Activated CD8-positive, alpha-beta memory T cell treated with anti-CD3 and anti-CD28 coated beads, Interleukin-2, amount 50 U/mL, for 4 hours (primary cell): Measurements from ENCODE around the gene CD81.
"Not testable (repeated sequence)": the region's sequence is repeated elsewhere in the genome, so short reads cannot be mapped to it uniquely, and the experiment has no call there.

Experiments used
- DNase-seq: peaks from one replicate; pipeline ENCODE4 v3.0.0-alpha.2; 2020

The CD81 gene

DNA sequence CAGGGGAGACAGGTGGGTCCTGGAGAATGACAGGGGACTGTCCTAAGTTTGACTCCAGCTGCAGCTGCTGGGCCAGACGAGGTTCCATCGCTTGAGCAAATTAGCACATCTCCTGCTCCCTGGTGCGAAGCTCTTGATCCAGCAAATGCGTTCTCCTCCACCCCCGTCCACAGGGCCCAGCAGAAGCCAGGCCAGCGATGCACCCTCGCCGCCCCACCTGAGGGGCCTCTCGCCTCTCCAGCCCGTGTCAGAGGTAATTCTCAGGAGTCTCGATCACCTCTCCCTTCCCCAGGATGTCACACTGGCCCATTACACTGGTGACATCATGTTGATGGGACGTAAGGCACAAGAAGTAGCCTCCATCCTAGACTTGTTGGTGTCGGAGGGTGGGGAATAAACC is 19.5 kb upstream of the CD81 start:
- not testable (repeated sequence) for DNase-seq

DNA sequence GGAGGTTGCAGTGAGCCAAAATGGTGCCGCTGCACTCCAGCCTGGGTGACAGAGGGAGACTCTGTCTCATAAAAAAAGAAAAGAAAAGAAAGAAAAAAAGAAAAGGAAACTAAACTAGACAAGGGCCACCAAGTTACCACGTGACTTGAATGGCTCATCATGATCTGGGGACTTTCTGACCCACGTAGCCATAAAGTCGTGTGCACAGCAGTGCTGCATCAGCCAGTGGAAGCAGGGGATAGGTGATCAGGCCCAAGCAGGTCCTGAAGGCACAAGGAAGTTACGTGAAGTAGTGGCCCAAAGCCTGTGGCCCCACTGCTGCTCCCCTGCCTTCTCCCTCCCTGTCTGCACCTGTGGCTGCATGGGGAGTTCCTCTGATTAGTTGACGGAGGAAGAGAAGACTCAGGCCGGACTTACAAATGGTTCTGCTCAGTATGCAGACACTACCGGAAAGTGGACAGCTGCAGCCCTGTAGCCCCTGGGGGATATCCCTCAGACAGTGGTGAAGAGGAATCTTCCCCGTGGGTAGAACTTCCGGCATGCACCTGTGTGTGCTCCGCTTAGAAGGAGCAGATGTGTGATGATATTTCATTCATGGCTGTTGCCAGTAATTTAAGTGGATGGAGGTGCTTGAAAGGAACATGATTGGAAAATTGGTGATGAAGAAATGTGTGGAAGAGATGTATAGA is 18.2 kb upstream of the CD81 start:
- no peak for DNase-seq

DNA sequence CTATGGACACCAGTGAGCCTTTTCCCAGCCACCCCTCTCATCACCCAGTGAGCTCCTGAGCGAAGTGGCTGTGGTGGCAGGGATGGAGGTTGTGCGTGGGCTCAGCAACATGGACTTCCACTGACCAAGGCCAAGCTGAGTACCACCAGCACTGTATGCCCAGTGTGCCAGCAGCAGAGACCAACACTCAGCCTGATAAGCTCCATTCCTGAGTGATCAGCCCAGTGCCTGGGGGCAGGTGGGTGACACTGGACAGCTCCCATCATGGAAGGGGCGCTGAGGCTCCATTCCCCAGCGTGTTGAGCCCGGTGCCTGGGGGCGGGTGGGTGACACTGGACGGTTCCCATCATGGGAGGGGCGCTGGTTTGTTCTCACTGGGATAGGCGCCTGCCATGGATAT is 17.6 kb upstream of the CD81 start:
- DNase-seq, result no peak

DNA sequence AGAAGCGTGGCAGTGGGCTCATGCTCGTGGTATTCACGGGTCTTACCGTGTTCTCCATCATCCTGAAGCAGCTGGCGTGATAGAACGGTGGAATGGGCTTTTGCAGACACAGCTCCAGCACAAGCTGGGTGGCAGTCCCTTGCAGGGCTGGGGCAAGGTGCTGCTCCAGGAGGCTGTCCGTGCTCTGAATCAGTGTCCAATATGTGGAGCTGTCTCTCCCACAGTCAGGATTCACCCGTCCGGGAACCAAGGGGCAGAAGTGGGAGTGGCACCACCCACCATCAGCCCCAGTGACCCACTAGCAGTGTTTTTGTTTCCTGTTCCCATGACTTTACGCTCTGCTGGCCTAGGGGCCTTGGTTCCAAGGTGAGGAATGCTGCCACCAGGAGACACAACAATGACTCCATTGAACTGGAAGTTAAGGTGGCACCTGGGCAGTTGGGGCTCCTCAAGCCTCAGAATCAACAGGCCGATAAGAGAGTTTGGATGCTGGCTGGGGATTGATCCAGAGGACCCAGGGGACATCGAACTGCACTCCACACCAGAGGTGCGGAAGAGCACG is 16.9 kb upstream of the CD81 start:
- DNase-seq, result no peak

DNA sequence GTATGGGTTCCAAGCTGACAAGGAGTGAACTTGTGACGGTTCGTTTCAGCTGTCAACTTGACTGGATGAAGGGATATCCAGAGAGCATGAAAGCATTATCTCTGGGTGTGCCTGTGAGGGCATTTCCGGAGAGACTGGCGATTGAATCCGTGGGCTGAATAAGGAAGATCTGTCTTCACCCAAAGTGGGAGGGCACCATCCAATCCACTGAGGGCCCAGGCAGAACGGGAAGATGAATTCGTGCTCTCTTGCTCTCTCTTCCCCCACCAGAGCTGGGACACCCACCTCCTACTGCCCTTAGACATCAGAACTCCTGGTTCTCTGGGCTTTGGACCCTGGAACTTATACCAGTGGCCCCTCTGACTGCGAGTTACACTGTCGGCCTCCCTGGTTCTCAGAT is 15.5 kb upstream of the CD81 start:
- no peak for DNase-seq

DNA sequence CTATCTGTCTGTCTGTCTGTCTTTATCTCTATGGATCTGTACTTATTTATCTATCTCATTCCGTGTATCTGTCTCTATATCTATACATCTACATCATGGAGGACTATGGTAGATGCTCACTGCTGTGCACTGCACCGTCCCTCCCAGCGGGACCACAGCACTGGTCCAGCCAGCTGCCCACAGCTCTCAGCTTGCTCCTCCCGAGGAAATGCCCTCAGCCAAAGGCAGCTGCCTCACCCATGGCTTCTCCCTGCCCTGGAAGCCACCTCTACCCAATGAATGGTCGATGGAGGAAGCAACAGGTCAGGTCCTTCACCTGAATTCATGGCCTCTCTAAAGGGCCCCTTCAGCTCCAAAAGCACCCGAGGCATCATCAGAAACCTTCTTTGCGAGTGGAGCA is 14.7 kb upstream of the CD81 start:
- no peak for DNase-seq

DNA sequence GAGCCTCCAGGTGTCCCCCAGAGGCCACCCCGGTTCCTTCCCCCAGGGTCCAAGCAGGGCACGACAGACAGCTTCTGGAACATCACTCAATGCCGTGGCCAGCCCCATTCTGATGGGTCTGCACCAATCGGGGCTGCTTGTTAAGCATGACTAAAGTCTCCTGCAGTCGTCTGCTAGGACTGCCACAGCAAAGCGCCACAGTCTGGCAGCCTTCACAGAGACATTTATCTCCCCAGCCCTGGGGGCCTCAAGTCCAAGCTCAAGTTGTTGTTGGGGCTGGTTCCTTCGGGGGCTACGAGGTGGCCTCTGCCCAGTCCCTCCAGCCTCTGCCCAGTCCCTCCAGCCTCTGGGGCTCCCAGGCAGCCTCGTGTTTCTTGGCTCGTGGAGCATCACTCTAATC is 14.0 kb upstream of the CD81 start:
- DNase-seq, result no peak

DNA sequence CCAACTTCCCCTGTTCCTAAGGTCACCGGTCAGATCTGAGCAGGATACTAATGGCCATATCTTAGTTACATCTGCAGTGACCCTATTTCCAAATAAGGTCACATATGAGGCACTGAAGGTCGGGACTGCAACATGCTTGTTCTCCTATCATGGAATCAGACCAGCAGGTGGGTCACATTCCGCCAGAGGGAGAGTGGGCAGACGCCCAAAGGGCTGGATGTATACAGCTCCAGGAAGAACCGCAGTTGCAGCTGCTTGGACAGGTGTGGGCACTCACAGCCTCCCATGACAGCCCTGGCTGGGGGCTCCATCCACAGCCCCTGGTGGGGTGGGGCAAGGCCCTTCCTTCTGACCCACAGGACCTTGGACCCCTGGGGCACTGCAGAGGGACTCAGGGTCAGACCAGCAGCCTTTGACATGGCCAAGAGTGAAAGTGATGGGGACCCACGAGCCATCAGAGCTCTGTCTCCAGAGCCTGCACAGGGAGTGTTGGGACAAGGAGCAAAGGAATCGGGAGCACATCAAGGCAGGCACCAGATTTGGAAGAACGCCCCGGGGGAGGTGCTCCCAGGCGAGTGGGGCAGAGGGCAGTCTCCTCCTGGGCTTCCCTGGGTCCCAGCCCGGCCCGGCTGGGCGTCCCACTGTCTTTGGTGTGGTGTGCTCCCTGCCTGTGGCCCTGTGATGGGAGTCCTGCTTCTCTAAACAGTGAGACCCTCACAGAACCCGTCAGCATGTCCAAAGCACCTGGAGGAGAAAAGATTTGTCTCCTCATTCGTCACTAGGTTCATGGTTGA is 13.3 kb upstream of the CD81 start:
- DNase-seq, result no peak

DNA sequence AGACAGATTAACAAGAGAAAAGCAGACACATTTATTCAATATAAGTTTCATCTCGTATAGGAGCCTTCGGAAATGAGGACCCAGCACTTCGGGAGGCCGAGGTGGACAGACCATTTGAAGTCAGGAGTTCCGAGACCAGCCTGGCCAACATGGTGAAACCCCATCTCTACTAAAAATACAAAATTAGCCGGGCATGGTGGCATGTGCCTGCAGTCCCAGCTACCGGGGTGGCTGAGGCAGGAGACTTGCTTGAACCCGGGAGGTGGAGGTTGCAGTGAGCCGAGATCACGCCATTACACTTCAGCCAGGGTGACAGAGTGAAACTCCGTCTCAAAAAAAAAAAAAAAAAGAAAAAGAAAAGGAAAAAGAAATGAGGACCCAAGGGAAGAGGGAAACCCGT is 12.7 kb upstream of the CD81 start:
- not testable (repeated sequence) for DNase-seq

DNA sequence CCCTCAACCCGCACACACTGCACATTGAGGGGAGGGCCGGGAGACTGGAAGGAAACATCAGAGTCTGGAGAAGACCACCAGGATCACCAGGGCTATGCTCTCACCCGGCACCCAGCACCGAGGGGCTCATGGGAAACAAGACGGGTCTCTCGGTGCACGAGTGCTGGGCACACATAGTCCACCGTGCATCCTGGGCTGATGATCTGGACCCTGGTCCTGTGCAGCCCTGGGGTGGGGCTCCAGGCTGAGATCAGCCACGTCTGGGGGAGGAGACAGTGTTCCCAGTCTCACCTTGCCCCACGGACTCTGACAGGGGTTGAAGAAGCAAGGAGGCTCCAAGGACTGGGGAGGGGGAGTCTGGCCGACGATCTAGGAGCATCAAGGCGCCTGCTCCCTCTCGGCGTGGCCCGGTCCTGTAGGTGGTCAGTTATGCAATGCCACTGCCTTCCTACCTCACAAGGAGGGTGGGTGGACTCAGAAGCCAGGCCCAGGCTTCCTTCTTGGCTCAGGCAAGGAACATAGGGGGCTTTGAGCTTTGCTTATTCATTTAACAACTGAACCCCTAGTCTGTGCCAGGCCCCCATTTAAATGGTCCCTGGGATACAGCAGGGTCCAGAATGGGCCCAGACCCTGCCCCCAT is 11.4 kb upstream of the CD81 start:
- no peak for DNase-seq

DNA sequence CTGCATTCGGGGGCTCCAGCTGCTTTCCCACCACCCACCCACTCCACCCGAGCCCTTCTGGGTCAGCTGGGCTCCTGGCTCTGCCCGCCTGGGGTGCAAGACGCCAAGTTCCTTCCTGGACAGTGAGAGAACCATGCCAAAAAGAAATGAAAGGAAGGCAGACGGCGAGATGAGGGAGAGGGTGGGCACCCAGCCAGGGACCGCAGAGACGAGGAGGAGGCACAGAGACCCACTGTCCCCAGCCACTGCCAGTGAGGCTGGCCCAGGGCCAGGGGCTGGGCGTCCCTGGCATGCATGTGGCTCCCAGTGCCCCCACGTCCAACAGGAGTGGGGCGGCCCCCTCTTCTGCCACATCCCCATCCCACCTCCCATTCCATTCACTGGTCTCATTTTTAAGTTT is 10.8 kb upstream of the CD81 start:
- no peak for DNase-seq

DNA sequence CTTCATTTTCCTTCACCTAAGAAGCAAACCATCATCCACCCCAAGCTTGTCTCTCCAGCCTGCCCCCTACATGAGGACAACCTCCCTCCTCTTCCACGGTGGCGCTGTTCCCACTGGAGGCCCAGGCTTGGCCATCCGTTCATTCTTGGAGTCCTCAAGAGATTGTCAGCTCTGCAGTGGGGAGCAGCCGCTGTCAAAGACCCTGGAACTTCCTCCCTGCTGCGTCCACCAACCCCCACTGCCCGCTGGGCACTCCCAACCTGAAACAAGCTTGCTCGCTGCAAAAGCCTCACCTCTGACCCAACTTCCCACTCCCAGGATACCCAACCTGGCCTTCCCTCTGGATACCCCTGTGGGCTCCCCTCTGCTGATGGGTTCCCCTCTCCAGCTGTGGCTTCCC is 10.4 kb upstream of the CD81 start:
- DNase-seq, result no peak

DNA sequence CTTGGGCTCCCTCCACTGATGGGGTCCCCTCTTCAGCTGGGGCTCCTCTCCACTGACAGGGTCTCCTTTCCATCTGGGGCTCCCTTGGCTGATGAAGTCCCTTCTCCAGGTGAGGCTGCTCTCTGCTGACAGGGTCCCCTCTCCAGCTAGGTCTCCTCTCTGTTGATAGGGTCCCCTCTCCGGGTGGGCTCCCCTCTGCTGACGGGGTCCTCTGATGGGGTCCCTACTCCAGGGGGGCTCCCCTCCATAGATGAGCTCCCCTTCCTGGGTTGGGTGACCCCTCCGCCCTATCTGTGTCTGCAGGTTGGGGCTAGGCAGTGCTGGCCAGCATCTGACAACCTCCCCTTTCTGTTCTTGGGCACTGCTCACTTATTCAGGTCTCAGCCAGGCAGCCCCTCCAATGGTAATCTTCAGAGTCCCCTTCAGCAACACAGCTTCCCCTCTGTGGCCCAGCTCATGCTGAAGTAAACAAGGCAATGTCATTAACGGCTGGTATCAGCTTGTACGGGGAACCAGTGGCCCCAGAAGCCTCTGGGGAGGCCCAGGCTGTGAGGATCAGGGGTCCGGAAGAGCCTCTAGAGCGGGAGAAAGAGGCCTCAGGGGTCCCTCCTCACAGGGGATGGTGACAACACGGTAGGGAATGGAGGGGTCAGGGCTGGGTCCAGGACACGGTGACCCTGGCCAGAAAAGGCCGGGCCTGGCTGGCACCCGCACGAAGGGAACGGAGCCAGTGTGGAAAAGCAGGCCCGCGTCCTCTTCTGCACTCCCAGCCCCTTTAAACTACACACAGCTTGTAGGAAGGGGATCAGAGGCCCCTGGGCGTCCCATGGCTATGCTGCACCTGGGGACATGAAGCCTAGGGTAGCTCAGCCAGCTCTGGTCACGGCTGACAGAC is 9.6 kb upstream of the CD81 start:
- no peak for DNase-seq

DNA sequence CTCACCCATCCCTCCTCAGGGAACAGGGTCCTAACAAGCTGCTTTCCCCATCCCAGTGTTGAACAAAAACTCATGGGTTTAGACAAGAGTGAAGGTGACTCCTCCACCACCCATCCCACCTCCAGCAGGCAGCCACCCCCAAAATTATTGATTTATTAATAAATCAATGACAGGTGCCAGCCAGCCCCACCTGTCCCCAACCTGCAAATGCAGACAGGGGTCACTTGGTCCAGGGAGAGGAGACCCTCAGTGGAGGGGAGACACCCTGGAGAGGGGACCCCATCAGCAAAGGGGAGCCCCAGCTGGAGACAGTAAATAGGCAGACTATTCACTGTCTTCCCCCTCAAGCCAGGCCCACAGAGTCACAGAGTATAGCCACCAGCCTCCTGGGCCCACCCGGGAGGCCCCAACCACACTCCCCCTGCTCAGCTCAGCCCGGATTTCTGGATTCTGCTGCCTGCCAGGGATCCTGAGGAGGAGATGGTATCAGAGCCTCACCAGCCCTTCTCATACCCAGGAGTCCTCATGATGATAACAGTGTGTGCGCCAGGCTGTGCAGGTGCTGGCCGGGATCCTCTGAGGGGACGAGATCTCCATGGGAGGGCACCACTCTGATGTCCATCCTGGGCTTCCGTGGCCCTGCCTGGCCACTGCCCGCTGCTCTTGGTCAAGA is 8.8 kb upstream of the CD81 start:
- DNase-seq, result no peak

DNA sequence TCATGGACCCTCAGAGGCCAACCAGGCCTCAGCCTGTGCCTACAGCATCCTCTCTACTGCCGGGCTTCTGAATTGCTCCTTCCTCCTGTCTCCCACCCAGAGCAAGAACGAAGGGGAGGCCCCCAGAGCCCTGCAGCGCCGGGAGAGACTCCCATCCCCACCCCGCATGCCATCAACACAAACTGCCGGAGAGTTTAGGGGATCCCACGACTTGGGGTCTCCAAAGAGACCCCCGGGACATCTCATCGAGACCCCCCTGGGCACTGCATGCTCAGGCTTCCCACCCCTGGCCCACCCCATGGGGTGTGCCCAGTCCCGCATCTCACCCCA is 8.3 kb upstream of the CD81 start:
- no peak for DNase-seq

DNA sequence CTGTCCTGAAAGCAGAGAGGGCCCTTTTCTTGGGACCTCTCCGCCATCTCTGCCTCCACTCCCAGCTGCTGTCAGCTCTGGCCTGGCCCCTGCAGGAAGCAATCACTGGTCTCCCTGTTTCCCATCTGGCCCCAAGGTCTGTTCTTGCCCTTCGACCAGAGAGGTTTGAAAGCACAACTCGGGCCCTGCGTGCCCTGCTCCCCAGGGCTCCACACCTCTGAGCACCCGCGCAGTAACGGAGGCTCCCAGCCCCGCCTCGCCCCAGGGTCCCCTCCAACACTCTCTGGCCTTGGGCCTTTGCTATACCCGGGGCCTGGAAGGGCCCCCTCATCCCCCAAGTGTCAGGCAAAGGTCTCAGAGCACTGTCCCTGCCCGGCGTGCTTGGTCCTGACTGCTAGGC is 7.8 kb upstream of the CD81 start:
- DNase-seq, result no peak

DNA sequence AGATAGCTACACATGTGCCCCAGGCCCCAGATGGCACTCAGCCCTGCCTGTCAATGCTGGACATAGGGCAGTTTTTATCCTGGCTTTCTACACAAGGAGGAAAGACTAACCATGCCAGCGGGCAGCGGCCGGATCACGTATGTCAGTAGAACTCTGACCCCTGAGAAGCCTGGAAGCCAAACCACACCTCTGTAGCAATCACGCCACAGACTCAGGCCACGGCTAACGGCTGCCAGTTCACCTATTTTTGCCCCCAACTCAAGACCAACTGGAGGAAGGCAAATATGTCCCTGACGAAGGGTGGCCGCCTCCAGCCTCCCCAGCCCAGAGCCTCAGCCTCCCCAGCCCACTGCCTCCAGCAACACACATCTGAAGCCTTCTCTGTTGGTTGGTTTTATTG is 7.2 kb upstream of the CD81 start:
- no peak for DNase-seq

DNA sequence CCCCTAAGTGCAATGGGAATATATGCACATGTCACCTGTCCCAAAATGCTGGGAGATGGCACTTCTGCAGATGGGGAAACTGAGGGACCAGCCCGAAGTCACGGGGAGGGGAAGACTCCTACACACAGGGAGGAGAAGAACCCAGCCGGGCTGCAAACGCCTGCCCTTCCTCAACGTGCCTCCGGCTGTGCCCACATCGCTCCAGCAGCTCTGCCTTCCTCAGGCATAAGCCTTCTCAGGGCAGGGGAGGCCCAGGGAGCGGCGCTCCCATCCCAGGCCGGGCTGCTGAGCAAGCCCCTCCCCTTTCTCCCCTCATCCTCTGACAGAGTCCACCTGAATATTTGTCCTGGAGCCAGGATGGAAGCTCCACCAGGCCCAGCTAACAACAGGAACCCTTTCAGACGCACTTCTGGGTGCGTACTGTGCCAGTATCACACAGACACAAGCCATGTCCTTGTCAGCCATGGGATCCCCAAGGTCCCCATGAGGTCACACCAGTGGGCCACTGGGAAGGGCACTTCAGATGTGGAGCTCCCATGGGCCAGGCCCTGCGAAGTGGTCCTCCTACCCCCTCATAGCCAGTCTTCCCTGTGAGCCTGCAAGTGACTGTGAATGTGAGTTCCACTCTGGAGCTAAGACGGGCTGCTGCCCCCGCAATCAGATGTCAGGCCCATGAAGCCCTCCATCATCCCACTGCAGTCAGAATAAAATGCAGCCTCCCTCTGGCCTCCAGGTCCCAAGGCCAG is 2.5 kb upstream of the CD81 start:
- peak; percentile 8 for DNase-seq

DNA sequence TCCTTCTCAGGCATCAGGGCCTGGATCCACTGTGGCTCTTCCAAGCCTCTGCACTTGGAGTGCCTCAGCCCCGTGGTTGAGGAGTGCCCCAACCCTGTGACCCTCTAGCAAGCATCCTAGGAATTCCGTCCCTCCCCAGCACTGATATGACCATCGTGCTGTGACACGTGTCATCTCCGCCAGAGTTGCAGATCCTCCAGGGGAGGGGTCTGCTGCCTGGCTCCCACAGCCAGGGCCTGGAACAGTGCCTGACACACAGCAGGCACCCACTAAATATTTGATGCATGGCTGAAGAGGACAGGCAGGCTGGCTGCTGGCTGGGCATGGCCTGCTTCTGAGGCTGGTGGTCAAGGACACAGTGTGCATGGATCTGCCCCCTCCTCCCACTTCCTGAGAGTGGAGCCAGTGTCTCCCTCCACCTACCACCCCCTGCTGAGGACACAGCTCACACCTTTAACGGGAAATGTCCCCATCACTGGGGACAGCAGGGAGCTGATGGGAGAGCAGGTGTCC is 1.7 kb upstream of the CD81 start:
- DNase-seq, result no peak

DNA sequence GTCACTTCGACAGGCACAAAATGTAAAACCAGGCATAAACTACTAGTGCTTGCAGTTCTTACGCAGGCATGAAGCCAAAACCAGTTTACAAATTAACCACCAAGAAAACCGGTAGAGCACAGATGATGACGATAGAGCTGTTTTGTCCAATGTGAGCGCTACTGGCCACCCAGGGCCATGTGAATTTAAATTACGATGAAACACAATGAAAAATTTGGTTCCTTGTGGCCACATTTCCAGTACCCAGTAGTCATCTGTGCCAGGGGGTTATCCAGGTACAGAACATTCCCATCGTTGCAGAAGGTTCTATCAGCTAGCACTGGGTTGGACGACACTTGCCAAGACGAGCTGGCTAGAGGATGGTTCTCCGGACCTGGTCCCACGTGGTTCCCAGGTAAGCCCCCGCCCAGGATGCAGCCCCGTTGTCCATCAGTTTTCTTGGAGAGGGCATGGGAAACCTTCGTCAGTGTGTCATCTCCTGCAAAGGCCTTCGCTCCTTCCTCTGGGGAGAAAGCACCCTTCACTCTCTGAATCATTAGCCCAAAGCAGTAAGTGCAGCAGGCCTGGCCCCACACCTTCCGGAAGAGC is 1.1 kb upstream of the CD81 start:
- DNase-seq, result no peak
